GM08714 (cell line): ENCODE results near the gene FNTB.
"Not testable (repeated sequence)": the region's sequence is repeated elsewhere in the genome, so short reads cannot be mapped to it uniquely, and the experiment has no call there.

ENCODE experiments used
- H3K4me3 ChIP-seq: fragments of 200-500 bp; sonication (Bioruptor generic); 2 replicates; pipeline ENCODE4 v1.5.1; 2014; ENCODE audit warnings: mild to moderate bottlenecking, low read length, inconsistent platforms
- ZNF274 ChIP-seq: IDR thresholded peaks from 2 replicates; pipeline ENCODE4 v1.6.1; 2012; ENCODE audit warnings: mild to moderate bottlenecking, low read depth, low read length

The FNTB gene

DNA sequence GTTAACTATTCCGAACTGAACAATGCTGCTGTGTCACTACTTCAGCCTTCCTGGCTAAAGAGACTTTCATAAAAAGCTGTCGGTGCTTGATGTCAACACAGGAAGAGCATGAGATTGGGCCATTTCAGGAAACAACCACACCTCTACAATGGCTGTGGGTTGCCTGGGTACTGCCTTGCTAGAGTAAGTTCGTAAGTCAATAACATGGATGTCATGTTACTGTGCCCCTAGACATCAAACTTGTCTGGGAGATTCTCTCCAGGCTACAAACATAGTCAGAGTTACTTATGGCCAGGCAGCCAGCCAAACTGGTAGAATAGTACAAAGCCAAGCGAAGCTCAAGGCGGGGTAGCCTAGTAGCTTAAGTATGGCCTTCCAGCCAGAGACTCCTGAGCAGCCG lies 92.5 kb downstream of the FNTB start:
- no peak for TF ChIP-seq ZNF274

DNA sequence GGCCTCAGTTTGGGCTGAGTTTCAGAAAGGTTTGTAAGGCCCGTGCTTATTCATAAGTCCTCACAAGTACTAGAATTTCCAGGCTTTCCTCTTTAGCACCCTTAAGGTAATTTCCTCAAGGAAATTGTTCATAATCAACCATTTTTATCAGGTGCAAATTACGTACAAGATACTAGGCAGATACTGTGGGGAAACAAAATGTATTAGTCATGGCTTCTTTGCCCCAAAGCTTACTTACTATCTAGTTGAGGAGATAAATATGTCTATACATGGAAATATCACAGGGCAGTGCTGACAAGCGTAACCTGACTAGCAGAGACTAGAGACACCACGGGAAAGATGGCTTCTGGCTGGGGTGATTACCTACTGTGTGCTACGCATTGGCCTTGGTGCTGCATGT lies 93.1 kb downstream of the FNTB start:
- no peak for TF ChIP-seq ZNF274
- no peak overlapping the region for H3K4me3 ChIP-seq

More for the DNA sequence above, 92.5 kb downstream of the FNTB start:
- H3K4me3 ChIP-seq: no peak overlapping the region

DNA sequence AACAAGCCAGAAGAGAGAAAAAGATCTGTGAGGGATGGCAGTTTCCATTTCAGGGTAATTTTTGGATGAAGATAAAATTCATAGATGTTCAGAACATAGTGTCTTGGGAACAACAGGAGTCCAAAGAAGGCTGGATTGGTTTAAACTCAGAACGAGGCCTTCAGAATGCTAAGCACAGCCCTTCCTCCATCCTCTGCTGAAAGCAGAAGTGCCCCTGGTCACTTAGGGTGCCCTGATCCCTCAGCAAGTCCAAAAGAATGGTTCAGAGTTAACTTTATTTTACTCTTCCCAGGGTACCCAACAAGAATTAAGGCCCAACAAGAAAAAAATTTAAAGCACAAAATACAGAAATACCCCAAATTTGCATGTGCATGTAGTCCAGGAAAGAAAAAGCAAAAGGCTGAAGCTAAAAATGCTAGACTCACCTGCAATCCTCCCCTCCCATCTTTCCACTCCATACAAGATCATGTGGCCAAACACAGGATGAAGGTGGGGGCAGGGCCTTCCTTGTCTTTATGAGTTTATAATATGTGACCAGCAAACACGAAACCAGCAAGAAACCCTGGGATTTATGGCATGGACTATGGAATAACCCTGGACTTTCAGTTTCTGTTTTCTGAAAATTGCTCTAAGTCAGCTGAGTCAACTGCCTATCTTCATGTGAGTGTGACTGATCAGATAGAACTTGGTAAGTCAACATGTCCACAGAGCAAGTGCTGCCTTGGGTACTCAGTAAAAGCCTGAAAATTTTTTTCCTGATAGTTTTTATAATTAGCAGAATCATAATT lies 94.5 kb downstream of the FNTB start:
- H3K4me3 ChIP-seq: no peak overlapping the region
- TF ChIP-seq ZNF274: no peak

DNA sequence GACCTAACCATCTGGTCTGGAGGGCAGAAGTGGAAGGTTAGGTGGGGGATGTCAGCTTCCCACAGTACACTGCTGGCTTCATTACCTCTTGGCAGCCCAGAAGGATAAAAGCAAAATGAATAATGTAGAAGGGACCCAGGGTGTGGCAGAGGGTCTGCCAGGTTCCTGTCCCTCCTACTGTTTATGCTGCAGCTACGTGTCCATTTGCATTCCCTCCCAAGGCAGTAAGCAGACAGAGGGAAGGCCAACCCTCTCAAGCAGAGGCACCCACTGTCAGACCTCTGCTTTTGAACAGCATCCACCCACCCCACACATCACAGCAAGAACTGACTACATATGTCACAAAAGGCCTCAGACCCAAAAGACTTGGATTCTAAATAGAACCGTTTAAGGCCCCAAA lies 96.2 kb downstream of the FNTB start:
- H3K4me3 ChIP-seq: no peak overlapping the region
- no peak for TF ChIP-seq ZNF274

DNA sequence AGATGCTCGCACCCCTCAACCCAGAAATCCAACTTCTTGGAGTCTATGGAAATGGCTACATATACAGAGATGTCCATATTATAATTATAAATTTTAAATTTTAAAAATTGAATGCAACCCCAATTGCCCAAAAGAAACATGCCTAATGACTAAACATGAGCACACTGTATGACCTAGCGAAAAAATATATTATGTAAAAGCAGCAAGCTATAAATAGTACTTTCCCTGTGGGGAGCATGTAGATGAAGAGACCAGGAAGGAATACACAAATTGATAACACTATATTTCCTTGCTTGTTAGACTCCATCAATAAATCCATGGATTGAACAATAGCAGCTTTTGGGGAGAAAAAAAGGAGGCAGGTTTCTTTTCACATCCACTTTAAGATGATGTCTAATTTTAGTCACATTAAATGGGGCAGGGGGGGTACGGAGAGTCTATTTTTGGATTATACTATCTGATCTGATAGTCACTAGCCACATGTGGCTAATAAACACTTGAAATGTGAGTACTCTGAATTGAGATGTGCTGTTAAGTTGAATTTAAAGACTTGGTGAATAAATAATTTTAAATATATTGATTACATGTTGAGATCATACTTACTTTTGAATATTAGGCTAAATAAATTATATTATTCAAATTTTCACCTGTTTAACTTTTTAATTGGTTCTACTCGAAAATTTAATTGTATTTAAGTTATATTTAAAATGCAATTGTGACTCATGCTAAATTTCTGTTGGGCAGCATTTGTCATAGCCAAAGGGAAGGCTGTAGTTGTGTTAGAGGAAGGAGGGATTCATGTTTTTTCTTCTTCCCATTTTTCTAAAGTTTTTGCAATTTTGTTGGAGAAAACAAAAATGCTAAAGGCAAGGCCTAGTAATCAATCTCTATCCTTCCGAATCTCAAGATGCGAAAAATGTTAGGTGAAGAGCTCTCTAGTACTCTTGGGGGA lies 98.1 kb downstream of the FNTB start:
- TF ChIP-seq ZNF274: no peak
- no peak overlapping the region for H3K4me3 ChIP-seq

DNA sequence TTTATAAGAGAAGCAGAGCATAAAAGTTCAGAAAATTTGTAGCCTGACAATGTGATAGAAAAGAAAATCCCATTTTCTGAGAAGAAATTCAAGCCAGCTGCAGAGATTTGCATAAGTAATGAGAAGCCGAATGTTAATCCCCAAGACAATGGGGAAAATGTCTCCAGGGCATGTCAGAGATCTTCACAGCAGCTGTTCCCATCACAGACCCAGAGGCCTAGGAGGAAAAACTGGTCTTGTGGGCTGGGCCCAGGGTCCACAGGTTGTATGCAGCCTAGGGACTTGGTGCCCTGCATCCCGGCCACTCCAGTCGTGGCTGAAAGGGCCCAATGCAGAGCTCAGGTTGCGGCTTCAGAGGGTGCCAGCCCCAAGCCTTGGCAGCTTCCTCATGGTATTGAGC lies 100.0 kb downstream of the FNTB start:
- not testable (repeated sequence) for H3K4me3 ChIP-seq

DNA sequence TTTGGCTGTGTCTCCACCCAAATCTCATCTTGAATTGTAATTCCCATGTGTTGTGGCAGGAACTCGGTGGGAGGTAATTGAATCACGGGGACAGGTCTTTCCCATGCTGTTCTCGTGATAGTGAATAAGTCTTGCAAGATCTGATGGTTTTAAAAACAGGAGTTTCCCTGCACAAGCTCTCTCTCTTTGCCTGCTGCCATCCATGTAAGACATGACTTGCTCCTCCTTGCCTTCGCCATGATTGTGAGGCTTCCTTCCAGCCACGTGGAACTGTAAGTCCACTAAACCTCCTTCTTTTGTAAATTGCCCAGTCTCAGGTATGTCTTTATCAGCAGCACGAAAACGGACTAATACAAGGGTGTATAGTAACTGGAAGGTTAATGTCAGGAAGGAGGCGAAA lies 101.1 kb downstream of the FNTB start:
- H3K4me3 ChIP-seq: not testable (repeated sequence)

DNA sequence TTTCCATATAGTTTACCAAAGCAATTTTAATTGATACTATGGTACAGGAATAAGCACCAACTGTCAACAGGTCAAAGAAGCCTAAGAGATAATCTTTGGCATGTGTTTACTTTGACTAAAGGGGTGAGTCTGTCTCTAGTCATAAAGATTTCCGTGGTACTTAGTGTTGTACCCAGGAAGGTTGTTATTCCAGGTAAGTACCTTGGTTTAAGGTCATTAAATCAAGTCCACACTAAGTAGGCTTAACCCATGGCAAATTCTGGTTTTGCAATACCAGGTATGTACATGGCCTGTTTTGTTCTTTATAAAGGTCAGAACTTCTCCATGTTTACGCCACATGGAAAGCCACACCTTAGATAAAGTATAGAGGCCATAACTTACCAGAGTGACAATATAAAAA lies 105.7 kb downstream of the FNTB start:
- H3K4me3 ChIP-seq: no peak overlapping the region
- TF ChIP-seq ZNF274: no peak

DNA sequence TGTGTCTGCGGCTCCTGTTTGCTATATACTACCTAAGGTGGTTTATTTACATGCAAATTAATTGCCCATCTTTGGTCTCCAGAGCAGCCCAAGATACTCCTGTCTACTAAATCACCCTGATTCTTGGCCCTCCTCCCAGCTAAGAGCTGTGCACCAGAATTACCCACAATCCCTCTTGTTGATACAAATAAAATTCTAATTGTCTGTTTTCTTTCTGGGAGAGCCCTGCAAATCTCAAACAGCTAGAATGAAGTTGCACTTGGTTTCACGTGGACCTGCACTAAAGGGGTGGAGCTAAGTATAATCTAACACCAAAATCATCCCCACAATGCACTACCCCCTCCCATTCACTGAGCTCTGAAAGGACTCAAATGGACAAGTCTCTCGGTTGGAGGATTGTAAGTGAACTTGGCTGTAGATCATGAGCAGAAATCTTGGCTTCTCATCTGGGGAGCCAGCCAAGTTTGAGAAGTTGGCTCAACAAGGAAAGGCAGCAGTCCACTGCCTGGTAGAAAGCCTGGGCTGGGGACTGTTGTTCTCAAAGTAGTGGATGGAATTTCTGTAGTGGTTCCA lies 109.0 kb downstream of the FNTB start:
- TF ChIP-seq ZNF274: no peak

DNA sequence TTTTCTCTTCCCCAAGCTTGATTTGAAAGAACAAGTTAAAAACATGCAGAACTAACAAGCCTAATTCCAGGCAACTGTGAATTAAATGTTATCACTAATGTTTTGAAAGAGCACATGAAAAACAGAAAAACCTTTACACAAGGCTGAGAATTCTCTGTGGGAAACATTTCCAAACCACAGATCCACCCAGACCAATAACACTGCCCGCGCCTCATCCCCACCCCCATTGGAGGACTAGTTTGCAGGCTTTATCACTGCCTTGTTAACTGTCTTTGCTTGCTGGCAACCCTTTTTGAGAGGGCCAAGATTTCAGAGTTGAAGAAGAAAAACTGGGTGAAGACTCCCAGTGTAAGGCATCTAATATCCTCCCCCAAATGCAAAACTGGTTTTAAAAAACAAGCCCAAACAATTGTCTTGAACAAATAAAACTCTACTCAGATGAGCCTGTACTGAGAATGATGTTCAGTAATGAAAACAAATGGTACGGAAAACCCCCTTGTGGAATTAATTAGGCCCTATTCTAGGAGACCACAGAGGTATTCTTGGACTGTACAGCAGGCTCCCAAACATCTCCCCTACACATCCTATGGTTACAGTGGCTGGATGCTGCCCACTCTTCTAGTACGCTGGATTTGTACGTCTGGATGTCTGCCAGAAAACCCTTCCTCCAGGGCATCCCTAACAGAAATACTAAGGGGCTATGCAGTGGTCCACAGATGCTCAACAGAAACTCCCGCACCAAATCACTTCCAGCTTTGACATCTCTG lies 109.8 kb downstream of the FNTB start:
- TF ChIP-seq ZNF274: no peak
- H3K4me3 ChIP-seq: no peak overlapping the region

More for the DNA sequence above, 109.0 kb downstream of the FNTB start:
- H3K4me3 ChIP-seq: no peak overlapping the region

DNA sequence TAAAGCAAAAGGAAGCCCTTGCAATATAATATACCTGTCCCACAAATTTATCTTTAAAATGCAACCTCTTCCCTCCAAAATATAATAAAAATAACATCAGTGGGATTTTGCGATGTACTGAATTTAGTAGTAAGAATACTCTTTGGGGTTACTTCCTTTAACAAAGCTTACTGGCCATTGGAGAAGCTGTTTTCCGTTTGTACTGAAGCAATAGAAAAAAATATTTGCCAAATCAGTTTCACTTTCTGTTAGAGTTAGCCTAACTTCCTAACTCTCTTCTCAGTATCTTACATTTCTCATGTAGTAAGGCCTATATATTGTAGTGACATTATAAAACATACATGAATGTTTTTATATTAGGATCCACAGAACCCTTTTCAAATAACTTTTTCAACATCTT lies 111.9 kb downstream of the FNTB start:
- TF ChIP-seq ZNF274: no peak
- H3K4me3 ChIP-seq: no peak overlapping the region

DNA sequence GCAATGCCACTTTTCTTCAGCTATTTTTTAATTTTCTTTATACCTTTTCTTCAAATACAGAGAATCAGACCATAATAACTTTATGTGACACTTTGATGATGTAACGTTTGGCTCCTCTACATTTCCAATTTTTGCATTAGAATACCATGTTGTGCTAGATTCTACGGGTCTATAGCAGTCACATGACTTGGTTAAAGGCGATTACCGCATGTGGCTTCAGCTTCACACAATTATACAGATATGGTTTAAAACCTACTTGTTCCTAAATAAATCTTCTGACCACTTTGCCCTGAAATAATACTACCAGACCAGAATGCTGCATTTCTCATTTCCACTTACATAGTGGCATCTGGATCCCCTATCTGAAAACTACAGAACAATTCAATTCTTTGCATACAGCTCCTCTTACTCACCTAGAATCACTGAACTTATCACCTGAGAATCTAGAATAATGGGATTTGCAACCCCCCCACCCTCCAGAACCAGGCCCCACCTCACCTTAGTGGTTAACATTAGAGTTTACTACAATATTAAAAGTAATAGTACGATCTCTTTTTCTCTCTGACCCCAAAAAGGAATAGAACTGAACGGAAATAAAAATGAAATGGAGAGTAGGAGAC lies 114.3 kb downstream of the FNTB start:
- H3K4me3 ChIP-seq: peak overlapping the region; percentile 77
- no peak for TF ChIP-seq ZNF274

DNA sequence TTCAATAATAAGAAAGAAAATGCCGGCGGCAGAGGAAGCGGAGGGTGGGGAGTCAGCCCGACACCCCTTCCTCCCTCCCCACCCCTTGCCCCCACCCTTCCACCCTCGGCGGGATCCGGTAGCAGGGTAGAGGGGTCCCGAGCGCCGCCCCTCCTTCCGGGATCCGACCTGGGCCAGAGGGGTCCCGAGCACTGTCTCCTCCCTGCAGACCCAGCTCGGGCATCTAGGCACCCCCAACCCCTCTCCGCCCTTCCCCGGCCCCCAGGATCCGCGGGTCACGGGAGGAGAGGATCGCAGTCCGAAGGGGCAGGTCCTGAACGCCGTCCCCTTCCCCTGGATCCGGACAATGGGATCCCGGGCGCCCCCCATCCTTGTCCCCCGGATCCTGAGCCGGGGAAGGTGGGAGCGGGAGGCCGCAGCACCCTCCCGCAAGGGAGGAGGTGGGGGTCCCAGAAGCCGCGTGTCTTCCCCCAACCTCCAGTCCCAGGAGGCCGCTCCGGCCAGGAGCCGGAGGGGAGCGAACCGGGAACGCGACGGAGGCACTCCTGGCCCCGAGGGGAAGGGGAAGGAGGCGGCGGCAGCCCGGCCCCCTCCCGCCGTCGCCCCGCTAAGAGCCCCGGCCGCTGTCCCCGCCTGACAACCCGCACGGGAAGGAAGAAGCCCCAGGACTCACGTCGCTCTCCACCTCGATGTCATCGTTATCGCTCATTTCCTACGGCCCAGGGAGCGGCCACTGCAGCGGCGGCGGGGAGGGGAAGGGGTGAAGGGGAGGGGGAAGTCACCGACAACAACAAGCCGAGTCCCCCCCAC lies 115.1 kb downstream of the FNTB start:
- H3K4me3 ChIP-seq: peak overlapping the region; percentile 77
- no peak for TF ChIP-seq ZNF274
